ENCODE data around the gene SPHK2. TPM values are rescaled to one million over a fixed set of nuclear protein-coding genes. Genes with fewer than 3 reads are reported as not detected.
"Not testable (repeated sequence)": the region's sequence is repeated elsewhere in the genome, so short reads cannot be mapped to it uniquely, and the experiment has no call there.

SPHK2 gene
- polyA plus RNA-seq, 1 donor = 10.7 TPM

- peak; percentile 98 for DNase-seq
Observed at GRCh38 chr19:48637449-48637947, 18.2 kb downstream of the SPHK2 start.

GRCh38 chr19:48637948-48638830 lies 18.9 kb downstream of the SPHK2 start:
- peak; percentile 92 for DNase-seq

- DNase-seq = no peak
Observed at GRCh38 chr19:48638831-48639381, 19.6 kb downstream of the SPHK2 start.

- DNase-seq = no peak
Observed at GRCh38 chr19:48639483-48640375, 20.4 kb downstream of the SPHK2 start.

GRCh38 chr19:48641850-48642249 lies 22.5 kb downstream of the SPHK2 start:
- DNase-seq = no peak

- no peak for DNase-seq
Observed at GRCh38 chr19:48642862-48643261, 23.6 kb downstream of the SPHK2 start.

GRCh38 chr19:48644355-48644754 lies 25.0 kb downstream of the SPHK2 start:
- no peak for DNase-seq

- DNase-seq = peak; percentile 83
Observed at GRCh38 chr19:48644839-48645619, 25.7 kb downstream of the SPHK2 start.

GRCh38 chr19:48645620-48646000 lies 26.3 kb downstream of the SPHK2 start:
- no peak for DNase-seq

- DNase-seq = peak; percentile 93
Observed at GRCh38 chr19:48646001-48646721, 26.9 kb downstream of the SPHK2 start, which contains the start of gene CA11. TSS of gene CA11 (minus strand) at chr19:48646187. CDS start at chr19:48645632, 555 bp downstream.

GRCh38 chr19:48646722-48647216 lies 27.5 kb downstream of the SPHK2 start:
- DNase-seq = no peak

GRCh38 chr19:48648134-48648533 lies 28.8 kb downstream of the SPHK2 start:
- no peak for DNase-seq

- no peak for DNase-seq
Observed at GRCh38 chr19:48650974-48651682, 31.8 kb downstream of the SPHK2 start.

- no peak for DNase-seq
Observed at GRCh38 chr19:48651683-48652048, 32.4 kb downstream of the SPHK2 start.

GRCh38 chr19:48654299-48655059 lies 35.2 kb downstream of the SPHK2 start:
- no peak for DNase-seq

- DNase-seq = no peak
Observed at GRCh38 chr19:48656840-48657474, 37.7 kb downstream of the SPHK2 start.

- not testable (repeated sequence) for DNase-seq
Observed at GRCh38 chr19:48657828-48658227, 38.5 kb downstream of the SPHK2 start.

GRCh38 chr19:48658483-48658882 lies 39.2 kb downstream of the SPHK2 start:
- DNase-seq = no peak

- DNase-seq = no peak
Observed at GRCh38 chr19:48659768-48660167, 40.5 kb downstream of the SPHK2 start.
